Esophagus muscularis mucosa (tissue), 4 donors: Measurements from ENCODE around the gene RNF224. TPM values are rescaled to one million over a fixed set of nuclear protein-coding genes. Genes with fewer than 3 reads are reported as not detected.
A peak's percentile ranks its signal among the peaks of the same experiment; 100 is the strongest.
"Not testable (repeated sequence)": the region's sequence is repeated elsewhere in the genome, so short reads cannot be mapped to it uniquely, and the experiment has no call there.

Source experiments
- DNase-seq: peaks from one replicate; pipeline ENCODE4 v3.0.0-alpha.2; 2017; ENCODE audit errors: extremely low spot score
- H3K27ac ChIP-seq, 4 donors: fragments of 200-600 bp; sonication (generic); replicated peaks in 1 of 4; 1 replicate in 3 of 4; 2 replicates in 1 of 4; pipeline ENCODE4 v1.5.1; 2016 to 2019; ENCODE audit warnings: mild to moderate bottlenecking in 1 of 4
- H3K27me3 ChIP-seq, 4 donors: fragments of 200-600 bp; sonication (generic); one replicate each; pipeline versions ENCODE4 v1.5.1 to v1.6.0; 2016 to 2019
- H3K36me3 ChIP-seq, 4 donors: fragments of 200-600 bp; sonication (generic); one replicate each; pipeline ENCODE4 v1.5.1; 2016 to 2019
- H3K4me1 ChIP-seq, 4 donors: fragments of 200-600 bp; sonication (generic); one replicate each; pipeline ENCODE4 v1.5.1; 2016 to 2019
- H3K4me3 ChIP-seq, 4 donors: fragments of 200-600 bp; sonication (generic); 1 replicate in 2 of 4; 2 replicates in 2 of 4; pipeline ENCODE4 v1.5.1; 2016 to 2019; ENCODE audit warnings: mild to moderate bottlenecking in 4 of 4, moderate library complexity in 1 of 4
- H3K9me3 ChIP-seq, 4 donors: fragments of 200-600 bp; sonication (generic); 1 replicate in 3 of 4; 2 replicates in 1 of 4; pipeline ENCODE4 v1.5.1; 2016 to 2019
- CTCF ChIP-seq, 3 experiments: fragments of 200-600 bp in 2 of 3; fragments of 450-650 bp in 1 of 3; sonication (generic) in 2 of 3; IDR thresholded peaks; one replicate each; pipeline ENCODE4 v1.5.1; 2017 to 2019; ENCODE audit warnings: antibody characterized with exemption in 3 of 3, mild to moderate bottlenecking in 2 of 3, moderate library complexity in 1 of 3
- EP300 ChIP-seq: sonication (generic); formaldehyde crosslinking; IDR thresholded peaks from one replicate; pipeline ENCODE4 v1.6.1; 2017; ENCODE audit warnings: antibody characterized with exemption
- POLR2A ChIP-seq: fragments of 450-650 bp; IDR thresholded peaks from one replicate; pipeline ENCODE4 v1.6.1; 2017; ENCODE audit warnings: antibody characterized with exemption, moderate library complexity, mild to moderate bottlenecking, low read depth
- POLR2AphosphoS5 ChIP-seq, 2 donors: sonication (generic); formaldehyde crosslinking; IDR thresholded peaks; one replicate each; pipeline ENCODE4 v1.6.1; 2017; ENCODE audit warnings: antibody characterized with exemption in 2 of 2
- WGBS: methylation state at CpG from one replicate; pipeline ENCODE4 v1.1.5; 2018; 5-methylcytosine and 5-hydroxymethylcytosine counted together
- intact Hi-C: fragments of 100-400 bp; cut with DNase I; formaldehyde crosslinking; loops from one replicate; pipeline ENCODE4 v1.15.1; 2023
- total RNA-seq, 4 donors: library from RNA; depleted of rRNA; stranded (reverse); fragments of >200 nt; gene quantifications; one replicate each; pipeline versions ENCODE4 v1.1.0 to v1.2.1, GENCODE V29; 2016

RNF224 gene
- total RNA-seq, 4 donors from 2014 or later, result not detected

GRCh38 chr9:137241490-137242268, 14.4 kb downstream of the RNF224 start:
- intact Hi-C loops, result no loop called here
- Histone ChIP-seq H3K4me3 (peak overlapping the region; percentile 79 to 99 (median 86)), H3K27ac (peak overlapping the region; percentile 95 to 98 (median 96)), H3K9me3 (no peaks in the 10 kb centered on the region), H3K27me3 (no peaks in the 10 kb centered on the region), H3K36me3 (peaks cover 13 to 25% (median 19%) of the 10 kb centered on the region in 4 donors), H3K4me1 (peaks cover 58 to 68% (median 63%) of the 10 kb centered on the region in 4 donors)
- no peak for DNase-seq
- no CpG with 5 or more reads among the region's 83 CpGs for WGBS
- TF ChIP-seq EP300 (no peak), POLR2A (no peak), CTCF (IDR thresholded peaks at IDR 0.05) (no peak), POLR2AphosphoS5 (IDR thresholded peaks at IDR 0.05) (no peak)

- intact Hi-C loops, result no loop called here
- H3K27ac ChIP-seq, result peak overlapping the region; percentile 95 to 98 (median 96)
- H3K4me1 ChIP-seq, result peaks cover 50 to 59% (median 56%) of the 10 kb centered on the region in 4 donors
- no peaks in the 10 kb centered on the region for H3K27me3 ChIP-seq
- TF ChIP-seq EP300 (no peak), POLR2A (no peak), POLR2AphosphoS5 (IDR thresholded peaks at IDR 0.05) (no peak), CTCF (IDR thresholded peaks at IDR 0.05) (no peak)
- WGBS, result 67% methylated on average over 26 of the region's 36 CpGs
- no peaks in the 10 kb centered on the region for H3K9me3 ChIP-seq
- peak overlapping the region; percentile 79 to 99 (median 86) for H3K4me3 ChIP-seq
- peaks cover 13 to 25% (median 19%) of the 10 kb centered on the region in 4 donors for H3K36me3 ChIP-seq
- DNase-seq, result no peak
These were observed 15.2 kb downstream of the RNF224 start for GRCh38 chr9:137242269-137243203.

- intact Hi-C loops, H3K27me3 ChIP-seq, DNase-seq, H3K4me3 ChIP-seq, H3K9me3 ChIP-seq, H3K27ac ChIP-seq: not testable (repeated sequence)
- H3K36me3 ChIP-seq, result peaks cover 13 to 25% (median 19%) of the 10 kb centered on the region in 4 donors
- WGBS, result 86% methylated on average over 18 of the region's 18 CpGs
- H3K4me1 ChIP-seq, result peaks cover 43 to 52% (median 51%) of the 10 kb centered on the region in 4 donors
These were observed 15.9 kb downstream of the RNF224 start for GRCh38 chr9:137243266-137243625.

- DNase-seq, result no peak
- Histone ChIP-seq H3K9me3 (no peaks in the 10 kb centered on the region), H3K27ac (peak overlapping the region in 2 of 4 donors; percentile 5 to 22), H3K4me1 (peaks cover 39 to 46% (median 45%) of the 10 kb centered on the region in 4 donors), H3K27me3 (no peaks in the 10 kb centered on the region), H3K4me3 (no peak overlapping the region), H3K36me3 (peaks cover 13 to 25% (median 19%) of the 10 kb centered on the region in 4 donors)
- TF ChIP-seq EP300 (no peak), POLR2AphosphoS5 (IDR thresholded peaks at IDR 0.05) (peak in 1 of 2 donors; percentile 19)
- intact Hi-C loops, result no loop called here
- WGBS, result 89% methylated on average over 6 of the region's 15 CpGs
These were observed 16.6 kb downstream of the RNF224 start for GRCh38 chr9:137243626-137244485.
